ENCODE results near the gene SHBG.

GRCh38 chr17:7593296-7593695 lies 36.6 kb upstream of the SHBG start:
- TF ChIP-seq CTCF (IDR thresholded peaks at IDR 0.05) (no peak), POLR2A (IDR thresholded peaks at IDR 0.05; ENCODE audit: low read depth) (no peak), EP300 (IDR thresholded peaks at IDR 0.05) (no peak)

Data from esophagus muscularis mucosa (tissue), 4 donors.